ENCODE results near the gene CLEC3B. TPM values are rescaled to one million over a fixed set of nuclear protein-coding genes. Genes with fewer than 3 reads are reported as not detected.
A peak's percentile ranks its signal among the peaks of the same experiment; 100 is the strongest.

Gene CLEC3B
- total RNA-seq, 2 experiments from 2014 or later = 0.34 to 0.36 TPM

- intact Hi-C loops (cut with DNase I, micrococcal nuclease) = no loop called here
- ATAC-seq (ENCODE audit: poor library complexity) = no peak
- no peaks in the 10 kb centered on the region for H3K9me3 ChIP-seq (ENCODE audit: control insufficient read depth in 1 of 2, insufficient read depth in 1 of 2, low read length in 2 of 2)
- Mint-ChIP-seq H3K4me1 (ENCODE audit: low read depth) (peaks cover 39% of the 10 kb centered on the region), H3K27me3 (no peaks in the 10 kb centered on the region), H3K9me3 (no peaks in the 10 kb centered on the region), H3K4me3 (no peak overlapping the region), H3K27ac (peak overlapping the region; percentile 57), H3K36me3 (ENCODE audit: low read depth) (peaks cover 89% of the 10 kb centered on the region)
- peaks cover 0 to 1% of the 10 kb centered on the region in 2 experiments for H3K27me3 ChIP-seq (ENCODE audit: control insufficient read depth in 1 of 2, insufficient read depth in 2 of 2, low read length in 2 of 2)
- DNase-seq = no peak
- peaks cover 35% of the 10 kb centered on the region for H3K4me1 ChIP-seq (ENCODE audit: insufficient read depth, low read length)
- H3K36me3 ChIP-seq (ENCODE audit: insufficient read depth, low read length) = peaks cover 55% of the 10 kb centered on the region
- POLR2A ChIA-PET = no interaction called here
- TF ChIP-seq, protein P1, sequence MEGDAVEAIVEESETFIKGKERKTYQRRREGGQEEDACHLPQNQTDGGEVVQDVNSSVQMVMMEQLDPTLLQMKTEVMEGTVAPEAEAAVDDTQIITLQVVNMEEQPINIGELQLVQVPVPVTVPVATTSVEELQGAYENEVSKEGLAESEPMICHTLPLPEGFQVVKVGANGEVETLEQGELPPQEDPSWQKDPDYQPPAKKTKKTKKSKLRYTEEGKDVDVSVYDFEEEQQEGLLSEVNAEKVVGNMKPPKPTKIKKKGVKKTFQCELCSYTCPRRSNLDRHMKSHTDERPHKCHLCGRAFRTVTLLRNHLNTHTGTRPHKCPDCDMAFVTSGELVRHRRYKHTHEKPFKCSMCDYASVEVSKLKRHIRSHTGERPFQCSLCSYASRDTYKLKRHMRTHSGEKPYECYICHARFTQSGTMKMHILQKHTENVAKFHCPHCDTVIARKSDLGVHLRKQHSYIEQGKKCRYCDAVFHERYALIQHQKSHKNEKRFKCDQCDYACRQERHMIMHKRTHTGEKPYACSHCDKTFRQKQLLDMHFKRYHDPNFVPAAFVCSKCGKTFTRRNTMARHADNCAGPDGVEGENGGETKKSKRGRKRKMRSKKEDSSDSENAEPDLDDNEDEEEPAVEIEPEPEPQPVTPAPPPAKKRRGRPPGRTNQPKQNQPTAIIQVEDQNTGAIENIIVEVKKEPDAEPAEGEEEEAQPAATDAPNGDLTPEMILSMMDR (IDR thresholded peaks at IDR 0.05) = no peak
- H3K27ac ChIP-seq (ENCODE audit: low read depth in 1 of 2, low read length in 2 of 2) = no peak overlapping the region
- no peak overlapping the region for H3K4me3 ChIP-seq (ENCODE audit: low read length)
- CTCF ChIA-PET = interaction anchor here (1.0 kb wide), 1 partner anchor 15 kb away, joined by 3 read pairs; no protein-coding TSS in a partner anchor
Measured at GRCh38 chr3:45002139-45002660, 23.9 kb upstream of the CLEC3B start.

DNA sequence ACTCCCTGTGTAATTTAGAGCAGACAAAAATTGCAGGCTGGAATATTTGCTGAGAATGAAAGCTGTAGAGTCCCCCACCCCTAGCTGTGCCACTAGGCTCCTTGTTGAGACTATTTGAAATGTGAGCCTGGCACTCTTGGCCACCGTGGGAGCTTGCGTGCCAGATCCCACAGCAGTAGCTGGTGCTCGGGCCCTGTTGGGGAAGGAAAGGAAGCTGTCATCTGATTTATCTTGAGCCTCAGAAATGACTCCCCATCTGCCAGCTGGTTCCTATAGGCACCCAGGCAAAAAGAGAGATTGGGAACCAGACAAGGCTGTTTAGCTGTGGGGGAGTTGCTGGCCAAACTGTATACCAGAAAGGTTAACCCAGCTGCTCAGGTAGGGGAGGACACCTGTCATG lies 23.4 kb upstream of the CLEC3B start:
- H3K4me1 ChIP-seq (ENCODE audit: insufficient read depth, low read length) = peaks cover 36% of the 10 kb centered on the region
- no peak overlapping the region for H3K27ac ChIP-seq (ENCODE audit: low read depth in 1 of 2, low read length in 2 of 2)
- intact Hi-C loops (cut with DNase I, micrococcal nuclease) = no loop called here
- Mint-ChIP-seq H3K4me1 (ENCODE audit: low read depth) (peaks cover 38% of the 10 kb centered on the region), H3K9me3 (no peaks in the 10 kb centered on the region), H3K36me3 (ENCODE audit: low read depth) (peaks cover 86% of the 10 kb centered on the region), H3K27ac (peak overlapping the region; percentile 57), H3K27me3 (no peaks in the 10 kb centered on the region), H3K4me3 (no peak overlapping the region)
- H3K4me3 ChIP-seq (ENCODE audit: low read length) = no peak overlapping the region
- ChIA-PET POLR2A (interaction anchor here (1.3 kb wide), 1 partner anchor 115 kb away, joined by 3 read pairs; no protein-coding TSS in a partner anchor), CTCF (interaction anchor here (1.0 kb wide), 1 partner anchor 15 kb away, joined by 3 read pairs; no protein-coding TSS in a partner anchor)
- TF ChIP-seq, protein P1 (IDR thresholded peaks at IDR 0.05) = no peak
- no peaks in the 10 kb centered on the region for H3K9me3 ChIP-seq (ENCODE audit: control insufficient read depth in 1 of 2, insufficient read depth in 1 of 2, low read length in 2 of 2)
- peaks cover 55% of the 10 kb centered on the region for H3K36me3 ChIP-seq (ENCODE audit: insufficient read depth, low read length)
- peaks cover 0 to 2% of the 10 kb centered on the region in 2 experiments for H3K27me3 ChIP-seq (ENCODE audit: control insufficient read depth in 1 of 2, insufficient read depth in 2 of 2, low read length in 2 of 2)
- DNase-seq = no peak
- no peak for ATAC-seq (ENCODE audit: poor library complexity)

GRCh38 chr3:45003406-45003805 lies 22.7 kb upstream of the CLEC3B start:
- Mint-ChIP-seq H3K9me3 (no peaks in the 10 kb centered on the region), H3K4me1 (ENCODE audit: low read depth) (peaks cover 43% of the 10 kb centered on the region), H3K27me3 (no peaks in the 10 kb centered on the region), H3K4me3 (no peak overlapping the region), H3K36me3 (ENCODE audit: low read depth) (peaks cover 86% of the 10 kb centered on the region), H3K27ac (peak overlapping the region; percentile 57)
- Histone ChIP-seq H3K27me3 (ENCODE audit: control insufficient read depth in 1 of 2, insufficient read depth in 2 of 2, low read length in 2 of 2) (peaks cover 0 to 2% of the 10 kb centered on the region in 2 experiments), H3K36me3 (ENCODE audit: insufficient read depth, low read length) (peaks cover 55% of the 10 kb centered on the region), H3K4me3 (ENCODE audit: low read length) (no peak overlapping the region), H3K9me3 (ENCODE audit: control insufficient read depth in 1 of 2, insufficient read depth in 1 of 2, low read length in 2 of 2) (no peaks in the 10 kb centered on the region), H3K4me1 (ENCODE audit: insufficient read depth, low read length) (peaks cover 39% of the 10 kb centered on the region), H3K27ac (ENCODE audit: low read depth in 1 of 2, low read length in 2 of 2) (peak overlapping the region in 1 of 2 donors; percentile 30)
- ChIA-PET POLR2A (interaction anchor here (1.3 kb wide), 1 partner anchor 114 kb away, joined by 3 read pairs; no protein-coding TSS in a partner anchor), CTCF (no interaction called here)
- TF ChIP-seq, protein P1 (IDR thresholded peaks at IDR 0.05) = no peak
- ATAC-seq (ENCODE audit: poor library complexity) = no peak
- DNase-seq = no peak
- intact Hi-C loops (cut with DNase I, micrococcal nuclease) = no loop called here
